ENCODE measurements around the gene EFR3B. TPM values are rescaled to one million over a fixed set of nuclear protein-coding genes. Genes with fewer than 3 reads are reported as not detected.
"Not testable (repeated sequence)": the region's sequence is repeated elsewhere in the genome, so short reads cannot be mapped to it uniquely, and the experiment has no call there.

EFR3B gene
- total RNA-seq, 1 donor from 2014 or later, result 4.3 TPM

GRCh38 chr2:25104736-25105135 lies 62.9 kb downstream of the EFR3B start:
- DNase-seq (ENCODE audit: low spot score), result no peak

- no peak for DNase-seq (ENCODE audit: low spot score)
These were observed 63.6 kb downstream of the EFR3B start for GRCh38 chr2:25105336-25106085.

- DNase-seq (ENCODE audit: low spot score), result no peak
These were observed 67.9 kb downstream of the EFR3B start for GRCh38 chr2:25109822-25110221.

GRCh38 chr2:25112113-25112512 lies 70.2 kb downstream of the EFR3B start:
- no peak for DNase-seq (ENCODE audit: low spot score)

GRCh38 chr2:25115249-25115883 lies 73.5 kb downstream of the EFR3B start:
- no peak for DNase-seq (ENCODE audit: low spot score)

- DNase-seq (ENCODE audit: low spot score), result peak; percentile 26
These were observed 74.0 kb downstream of the EFR3B start for GRCh38 chr2:25115902-25116301.

GRCh38 chr2:25116956-25117355 lies 75.1 kb downstream of the EFR3B start:
- DNase-seq (ENCODE audit: low spot score), result no peak

GRCh38 chr2:25119263-25119662 lies 77.4 kb downstream of the EFR3B start:
- no peak for DNase-seq (ENCODE audit: low spot score)

- DNase-seq (ENCODE audit: low spot score), result no peak
These were observed 80.5 kb downstream of the EFR3B start for GRCh38 chr2:25122367-25122766.

GRCh38 chr2:25123682-25124081 lies 81.8 kb downstream of the EFR3B start:
- no peak for DNase-seq (ENCODE audit: low spot score)

GRCh38 chr2:25125189-25125588 lies 83.3 kb downstream of the EFR3B start:
- DNase-seq (ENCODE audit: low spot score), result no peak

- no peak for DNase-seq (ENCODE audit: low spot score)
These were observed 84.1 kb downstream of the EFR3B start for GRCh38 chr2:25125976-25126375.

- DNase-seq (ENCODE audit: low spot score), result not testable (repeated sequence)
These were observed 85.2 kb downstream of the EFR3B start for GRCh38 chr2:25127071-25127470.

- DNase-seq (ENCODE audit: low spot score), result peak; percentile 28
These were observed 85.8 kb downstream of the EFR3B start for GRCh38 chr2:25127646-25128045.

GRCh38 chr2:25129901-25130520 lies 88.1 kb downstream of the EFR3B start:
- DNase-seq (ENCODE audit: low spot score), result no peak

- no peak for DNase-seq (ENCODE audit: low spot score)
These were observed 89.3 kb downstream of the EFR3B start for GRCh38 chr2:25131253-25131566.

- DNase-seq (ENCODE audit: low spot score), result peak; percentile 42
These were observed 89.9 kb downstream of the EFR3B start for GRCh38 chr2:25131567-25132298.

GRCh38 chr2:25132299-25132635 lies 90.4 kb downstream of the EFR3B start:
- peak; percentile 27 for DNase-seq (ENCODE audit: low spot score)

- no peak for DNase-seq (ENCODE audit: low spot score)
These were observed 90.8 kb downstream of the EFR3B start for GRCh38 chr2:25132693-25133092.

GRCh38 chr2:25140535-25140934 lies 98.7 kb downstream of the EFR3B start:
- not testable (repeated sequence) for DNase-seq (ENCODE audit: low spot score)

GRCh38 chr2:25141120-25141519 lies 99.2 kb downstream of the EFR3B start:
- no peak for DNase-seq (ENCODE audit: low spot score)

- DNase-seq (ENCODE audit: low spot score), result no peak
These were observed 103.9 kb downstream of the EFR3B start for GRCh38 chr2:25145803-25146202.

Data from umbilical cord (tissue), 2 donors.